Measurements from ENCODE around the gene ZRANB3. TPM values are rescaled to one million over a fixed set of nuclear protein-coding genes. Genes with fewer than 3 reads are reported as not detected.
"Not testable (repeated sequence)": the region's sequence is repeated elsewhere in the genome, so short reads cannot be mapped to it uniquely, and the experiment has no call there.

The ZRANB3 gene
- total RNA-seq, 1 experiment from 2014 or later: 19.8 TPM

DNA sequence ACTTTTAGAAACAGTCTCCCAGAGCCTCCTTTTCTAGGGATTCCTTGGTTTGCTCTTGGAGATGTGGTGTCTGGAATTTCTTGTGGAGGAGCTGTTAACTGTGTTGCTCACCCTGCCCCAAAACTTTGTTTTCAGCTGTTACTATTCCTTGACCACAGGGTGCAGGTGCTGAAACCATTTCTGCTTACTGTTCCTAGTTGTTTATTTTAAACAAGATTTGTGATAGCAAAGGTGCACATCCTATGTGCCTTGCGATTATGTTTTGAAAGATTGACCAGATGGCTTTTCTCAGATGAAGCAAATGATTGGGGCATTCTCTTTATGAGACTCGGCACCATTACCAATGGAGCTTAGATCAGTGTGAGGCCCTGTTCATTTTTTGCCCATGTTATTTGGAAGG lies 367.7 kb downstream of the ZRANB3 start:
- DNase-seq (ENCODE audit: low spot score): no peak
- in situ Hi-C loops (cut with HindIII; ENCODE audit: low sequenced_read_pairs): no loop called here

- DNase-seq (ENCODE audit: low spot score): peak; percentile 52
- in situ Hi-C loops (cut with HindIII; ENCODE audit: low sequenced_read_pairs): no loop called here
Measured at GRCh38 chr2:135162786-135163185, 368.2 kb downstream of the ZRANB3 start.

DNA sequence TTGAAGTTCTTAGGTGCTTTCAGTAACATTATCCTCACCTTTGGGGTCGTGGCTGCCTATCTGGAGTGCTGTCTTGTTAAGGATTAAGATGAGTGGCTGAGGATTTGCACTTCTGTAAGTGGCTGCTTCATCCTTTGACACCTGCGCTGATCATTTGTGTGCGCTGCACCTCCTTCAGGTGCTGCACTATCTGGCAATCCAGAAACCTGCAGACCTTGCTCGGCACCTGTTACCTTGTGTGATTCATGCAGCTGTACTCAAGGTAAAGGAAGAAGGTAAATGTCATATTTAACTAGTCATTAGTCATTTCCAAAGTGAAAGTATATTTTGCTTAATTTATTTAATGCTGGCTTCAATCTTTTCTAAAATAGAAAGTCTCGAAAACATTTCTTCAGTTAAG lies 368.6 kb downstream of the ZRANB3 start:
- in situ Hi-C loops (cut with HindIII; ENCODE audit: low sequenced_read_pairs): no loop called here
- DNase-seq (ENCODE audit: low spot score): peak; percentile 36

GRCh38 chr2:135159191-135159590 lies 371.8 kb downstream of the ZRANB3 start:
- in situ Hi-C loops (cut with HindIII; ENCODE audit: low sequenced_read_pairs): no loop called here

GRCh38 chr2:135157856-135158255 lies 373.2 kb downstream of the ZRANB3 start:
- in situ Hi-C loops (cut with HindIII; ENCODE audit: low sequenced_read_pairs): no loop called here
- DNase-seq (ENCODE audit: low spot score): no peak

More at GRCh38 chr2:135159191-135159590, 371.8 kb downstream of the ZRANB3 start:
- no peak for DNase-seq (ENCODE audit: low spot score)

DNA sequence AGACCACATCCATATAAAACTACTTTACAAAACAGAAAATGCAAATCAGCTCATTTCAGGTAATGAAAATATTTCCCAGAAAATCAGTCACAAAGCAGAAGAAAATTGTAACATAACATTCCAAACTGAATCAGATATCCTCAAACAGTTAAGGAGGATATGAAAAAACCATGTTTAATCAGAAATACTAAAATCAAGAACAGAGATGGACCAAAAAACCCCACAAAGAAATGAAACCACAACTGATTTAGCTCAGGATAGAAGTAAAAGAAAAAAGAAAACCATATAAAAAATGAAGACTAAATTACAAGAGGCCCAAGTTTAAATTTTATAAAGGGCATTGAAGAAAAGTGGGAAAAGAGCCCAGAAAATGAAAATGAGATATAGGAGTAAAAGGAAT lies 376.1 kb downstream of the ZRANB3 start:
- in situ Hi-C loops (cut with HindIII; ENCODE audit: low sequenced_read_pairs): no loop called here
- no peak for DNase-seq (ENCODE audit: low spot score)

DNA sequence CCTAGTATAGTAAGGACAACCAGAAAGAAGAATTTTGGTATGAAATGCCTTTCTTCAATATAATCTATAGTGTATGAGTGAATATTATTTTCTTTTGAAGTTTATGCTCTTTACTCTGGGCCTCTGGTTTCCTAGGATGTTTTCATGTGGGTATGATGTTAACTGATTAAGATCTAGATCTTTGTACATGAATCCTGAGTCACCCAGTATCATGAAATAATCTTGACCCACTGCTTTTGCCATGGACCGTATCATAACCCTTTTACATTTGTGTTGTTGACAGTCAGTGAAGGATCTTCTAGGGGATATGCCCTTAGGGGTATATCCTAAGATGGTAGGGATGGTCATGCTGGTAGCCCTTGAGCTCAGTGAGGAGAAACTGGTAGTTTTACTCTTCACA lies 378.7 kb downstream of the ZRANB3 start:
- DNase-seq (ENCODE audit: low spot score): no peak
- in situ Hi-C loops (cut with HindIII; ENCODE audit: low sequenced_read_pairs): no loop called here

GRCh38 chr2:135151615-135152014 lies 379.4 kb downstream of the ZRANB3 start:
- DNase-seq (ENCODE audit: low spot score): peak; percentile 38
- in situ Hi-C loops (cut with HindIII; ENCODE audit: low sequenced_read_pairs): no loop called here

GRCh38 chr2:135150725-135151124 lies 380.3 kb downstream of the ZRANB3 start:
- no peak for DNase-seq (ENCODE audit: low spot score)
- in situ Hi-C loops (cut with HindIII; ENCODE audit: low sequenced_read_pairs): no loop called here

DNA sequence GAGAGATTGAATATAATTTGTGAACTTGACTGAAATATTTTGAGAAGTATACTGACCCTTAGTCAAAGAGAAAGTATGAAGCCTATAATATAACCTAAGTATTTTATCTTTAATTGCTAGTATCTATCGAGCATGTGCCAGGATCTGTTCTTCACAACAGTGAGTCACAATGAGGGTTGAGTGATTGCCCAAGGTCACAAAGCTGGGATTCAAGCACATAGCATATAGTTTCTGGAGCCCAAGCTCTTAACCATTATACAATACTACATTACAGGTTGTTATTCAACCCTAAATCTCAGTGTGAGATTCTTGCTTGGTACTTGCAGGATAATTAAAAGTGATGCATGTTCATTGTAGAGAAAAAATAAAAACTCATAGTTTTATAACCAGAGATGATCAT lies 381.8 kb downstream of the ZRANB3 start:
- DNase-seq (ENCODE audit: low spot score): no peak
- in situ Hi-C loops (cut with HindIII; ENCODE audit: low sequenced_read_pairs): no loop called here

GRCh38 chr2:135144343-135144742 lies 386.7 kb downstream of the ZRANB3 start:
- DNase-seq (ENCODE audit: low spot score): no peak
- in situ Hi-C loops (cut with HindIII; ENCODE audit: low sequenced_read_pairs): no loop called here

- no peak for DNase-seq (ENCODE audit: low spot score)
- in situ Hi-C loops (cut with HindIII; ENCODE audit: low sequenced_read_pairs): no loop called here
Measured at GRCh38 chr2:135142323-135142722, 388.7 kb downstream of the ZRANB3 start.

DNA sequence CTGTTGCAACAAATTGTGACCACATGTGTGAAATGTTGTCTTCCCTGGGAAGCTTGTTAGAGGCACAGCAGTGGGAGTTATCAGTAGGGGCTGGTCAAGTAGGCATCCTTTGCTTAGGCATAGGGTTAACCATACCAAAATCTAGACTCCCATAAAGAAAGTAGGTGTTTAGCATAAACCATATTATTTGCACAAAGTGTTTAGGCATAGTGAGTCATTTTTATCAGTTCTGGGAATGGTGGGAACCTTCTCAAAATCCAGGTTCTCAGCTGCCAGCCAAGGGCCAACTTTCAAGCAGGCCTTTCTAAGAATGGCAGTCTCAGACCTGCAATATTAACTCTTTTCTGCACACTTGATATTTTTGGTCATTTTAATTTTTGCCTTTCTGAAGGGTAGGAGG lies 390.4 kb downstream of the ZRANB3 start:
- in situ Hi-C loops (cut with HindIII; ENCODE audit: low sequenced_read_pairs): no loop called here

GRCh38 chr2:135132314-135132713 lies 398.7 kb downstream of the ZRANB3 start:
- in situ Hi-C loops (cut with HindIII; ENCODE audit: low sequenced_read_pairs): no loop called here
- no peak for DNase-seq (ENCODE audit: low spot score)

More for the DNA sequence above, 390.4 kb downstream of the ZRANB3 start:
- DNase-seq (ENCODE audit: low spot score): no peak

DNA sequence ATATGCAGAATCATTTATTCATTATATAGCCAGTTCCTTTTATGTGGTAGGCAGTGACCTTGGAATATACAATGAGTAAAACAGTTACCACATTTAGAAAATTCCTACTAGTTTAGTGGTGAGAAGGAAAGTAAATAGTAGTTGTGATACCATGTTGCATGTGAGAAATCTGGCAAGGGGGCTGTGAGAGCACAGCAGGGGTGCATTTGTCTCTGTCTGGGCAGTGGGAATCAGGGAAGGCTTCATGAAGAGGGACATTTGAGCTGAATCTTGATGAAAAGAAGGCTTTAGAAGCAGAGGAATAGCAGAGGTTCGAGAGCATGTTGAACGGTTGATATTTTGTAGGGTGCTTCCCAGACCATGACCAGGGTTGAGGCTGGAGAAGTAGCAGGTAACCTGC lies 400.3 kb downstream of the ZRANB3 start:
- DNase-seq (ENCODE audit: low spot score): no peak
- in situ Hi-C loops (cut with HindIII; ENCODE audit: low sequenced_read_pairs): no loop called here

GRCh38 chr2:135125940-135126339 lies 405.1 kb downstream of the ZRANB3 start:
- in situ Hi-C loops (cut with HindIII; ENCODE audit: low sequenced_read_pairs): no loop called here
- no peak for DNase-seq (ENCODE audit: low spot score)

DNA sequence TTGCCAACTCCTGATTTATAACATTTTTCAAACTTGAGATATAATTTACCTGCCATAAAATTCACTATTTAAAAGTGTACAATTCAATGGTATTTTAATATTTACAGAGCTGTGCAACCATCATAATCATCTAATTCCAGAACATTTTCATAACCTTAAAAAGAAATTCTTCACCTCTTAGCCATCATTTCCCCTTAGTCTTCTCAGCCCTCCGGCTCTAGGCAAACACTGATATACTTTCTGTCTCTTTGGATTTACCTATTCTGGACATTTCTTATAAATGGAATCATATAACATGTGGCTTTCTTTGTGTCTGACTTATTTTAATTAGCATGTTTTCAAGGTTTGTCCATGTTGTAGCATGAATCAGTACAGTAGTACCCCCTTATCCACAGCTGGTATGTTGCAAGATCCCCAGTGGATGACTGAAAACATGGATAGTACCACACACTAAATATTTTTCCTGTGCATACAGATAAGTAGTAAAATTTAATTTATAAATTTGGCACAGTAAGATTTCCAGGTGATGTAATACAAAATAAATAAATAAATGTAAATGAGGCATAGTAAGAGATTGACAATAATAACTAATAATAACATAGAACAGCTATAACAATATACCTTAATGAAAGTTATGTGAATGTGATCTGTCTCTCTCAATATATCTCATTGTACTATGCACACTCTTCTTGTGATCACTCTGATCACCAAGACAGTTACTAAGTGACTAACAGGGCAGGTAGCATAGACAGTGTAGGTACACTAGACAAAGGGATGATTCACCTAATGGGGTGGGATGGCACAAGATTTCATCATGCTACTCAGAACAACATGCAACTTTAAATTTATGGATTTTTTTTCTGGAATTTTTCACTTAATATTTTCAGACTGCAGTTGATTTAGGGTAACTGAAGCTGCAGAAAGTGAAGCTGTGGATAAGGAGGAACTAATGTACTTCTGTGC lies 405.8 kb downstream of the ZRANB3 start:
- no peak for DNase-seq (ENCODE audit: low spot score)
- in situ Hi-C loops (cut with HindIII; ENCODE audit: low sequenced_read_pairs): no loop called here

GRCh38 chr2:135121658-135122039 lies 409.4 kb downstream of the ZRANB3 start:
- in situ Hi-C loops (cut with HindIII; ENCODE audit: low sequenced_read_pairs); DNase-seq (ENCODE audit: low spot score): not testable (repeated sequence)

DNA sequence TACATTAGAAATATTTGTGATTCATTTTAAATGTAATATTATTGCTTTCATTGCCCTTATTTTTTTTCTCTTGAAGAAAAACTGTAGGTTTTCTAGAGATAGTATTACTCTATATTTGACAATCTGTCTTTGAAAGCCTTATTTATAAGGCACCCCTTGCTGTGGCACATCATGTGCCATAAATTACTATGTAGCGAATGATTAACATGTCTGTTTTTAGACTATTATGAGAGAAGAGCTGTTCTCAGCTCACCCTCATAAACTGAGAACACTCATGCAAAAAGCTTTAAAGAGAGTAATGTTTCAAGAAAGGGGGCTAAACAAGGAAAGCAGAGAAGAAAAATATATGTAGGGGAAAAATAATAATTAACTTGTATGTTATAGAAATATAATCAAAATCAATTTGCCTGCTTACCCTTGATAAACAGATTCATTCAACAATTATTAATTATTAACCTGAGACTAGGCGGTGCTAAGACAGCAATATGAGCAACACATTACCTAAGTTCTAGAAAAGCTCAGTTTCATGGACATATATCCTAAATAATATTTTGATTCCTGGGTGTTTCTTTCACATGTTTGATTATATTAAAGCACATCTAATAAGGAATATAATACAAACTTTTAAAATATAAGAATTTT lies 409.9 kb downstream of the ZRANB3 start:
- in situ Hi-C loops (cut with HindIII; ENCODE audit: low sequenced_read_pairs): no loop called here
- no peak for DNase-seq (ENCODE audit: low spot score)

- no peak for DNase-seq (ENCODE audit: low spot score)
- in situ Hi-C loops (cut with HindIII; ENCODE audit: low sequenced_read_pairs): no loop called here
Measured at GRCh38 chr2:135119582-135119981, 411.4 kb downstream of the ZRANB3 start.
